Endothelial cell (in vitro differentiated cells): ENCODE results near the gene POLR2E. TPM values are rescaled to one million over a fixed set of nuclear protein-coding genes. Genes with fewer than 3 reads are reported as not detected.
"Not testable (repeated sequence)": the region's sequence is repeated elsewhere in the genome, so short reads cannot be mapped to it uniquely, and the experiment has no call there.

Experiments used
- DNase-seq: peaks from one replicate; pipeline ENCODE4 v3.0.0; 2021; ENCODE audit warnings: low spot score
- H3K27ac Mint-ChIP-seq: one replicate; pipeline ENCODE4 v1.8.0; 2021; ENCODE audit warnings: mixed read lengths, inconsistent platforms; ENCODE audit not compliant: unreplicated experiment
- H3K27me3 Mint-ChIP-seq: one replicate; pipeline ENCODE4 v1.8.0; 2021; ENCODE audit warnings: mild to moderate bottlenecking, moderate library complexity, mixed read lengths, inconsistent platforms; ENCODE audit not compliant: unreplicated experiment
- H3K36me3 Mint-ChIP-seq: one replicate; pipeline ENCODE4 v1.8.0; 2021; ENCODE audit warnings: mild to moderate bottlenecking, low read depth, mixed read lengths, inconsistent platforms; ENCODE audit not compliant: unreplicated experiment
- H3K4me1 Mint-ChIP-seq: one replicate; pipeline ENCODE4 v1.8.0; 2021; ENCODE audit warnings: mild to moderate bottlenecking, mixed read lengths, inconsistent platforms; ENCODE audit not compliant: unreplicated experiment
- H3K4me3 Mint-ChIP-seq: one replicate; pipeline ENCODE4 v1.8.0; 2021; ENCODE audit warnings: mild to moderate bottlenecking, mixed read lengths, inconsistent platforms; ENCODE audit not compliant: unreplicated experiment
- H3K9me3 Mint-ChIP-seq: one replicate; pipeline ENCODE4 v1.8.0; 2021; ENCODE audit warnings: mixed read lengths, inconsistent platforms; ENCODE audit not compliant: unreplicated experiment
- CTCF ChIP-seq: fragments of 200-600 bp; sonication (generic); IDR thresholded peaks from one replicate; pipeline ENCODE4 v1.5.0; 2021; ENCODE audit warnings: antibody characterized with exemption; ENCODE audit not compliant: unreplicated experiment
- total RNA-seq: library from RNA; stranded (reverse); fragmentation: NEBNext Ultra II Directional; extraction: Animal tissue kit (Norgen Biotek cat#: 25700); gene quantifications from one replicate; pipeline ENCODE4 v1.2.1, GENCODE V29; 2021; ENCODE audit not compliant: unreplicated experiment

The POLR2E gene
- total RNA-seq, 1 donor from 2014 or later: 166 TPM

GRCh38 chr19:1132552-1133383, 37.6 kb upstream of the POLR2E start:
- no peak for TF ChIP-seq CTCF
- peaks cover 6% of the 10 kb centered on the region for H3K4me1 Mint-ChIP-seq
- peaks cover 4% of the 10 kb centered on the region for H3K27me3 Mint-ChIP-seq
- H3K27ac Mint-ChIP-seq: no peak overlapping the region
- H3K4me3 Mint-ChIP-seq: no peak overlapping the region
- H3K36me3 Mint-ChIP-seq: no peaks in the 10 kb centered on the region
- H3K9me3 Mint-ChIP-seq: no peaks in the 10 kb centered on the region
- DNase-seq: no peak

GRCh38 chr19:1131718-1132551, 36.8 kb upstream of the POLR2E start:
- peaks cover 4% of the 10 kb centered on the region for H3K27me3 Mint-ChIP-seq
- peak overlapping the region; percentile 52 for H3K27ac Mint-ChIP-seq
- no peaks in the 10 kb centered on the region for H3K36me3 Mint-ChIP-seq
- DNase-seq: peak; percentile 72
- H3K9me3 Mint-ChIP-seq: no peaks in the 10 kb centered on the region
- TF ChIP-seq CTCF: no peak
- H3K4me3 Mint-ChIP-seq: no peak overlapping the region
- H3K4me1 Mint-ChIP-seq: peaks cover 6% of the 10 kb centered on the region

GRCh38 chr19:1130771-1131717, 35.9 kb upstream of the POLR2E start:
- no peak for TF ChIP-seq CTCF
- H3K4me3 Mint-ChIP-seq: no peak overlapping the region
- peak overlapping the region; percentile 24 for H3K27ac Mint-ChIP-seq
- H3K27me3 Mint-ChIP-seq: peaks cover 4% of the 10 kb centered on the region
- DNase-seq: no peak
- peaks cover 6% of the 10 kb centered on the region for H3K4me1 Mint-ChIP-seq
- H3K9me3 Mint-ChIP-seq: no peaks in the 10 kb centered on the region
- H3K36me3 Mint-ChIP-seq: no peaks in the 10 kb centered on the region

DNA sequence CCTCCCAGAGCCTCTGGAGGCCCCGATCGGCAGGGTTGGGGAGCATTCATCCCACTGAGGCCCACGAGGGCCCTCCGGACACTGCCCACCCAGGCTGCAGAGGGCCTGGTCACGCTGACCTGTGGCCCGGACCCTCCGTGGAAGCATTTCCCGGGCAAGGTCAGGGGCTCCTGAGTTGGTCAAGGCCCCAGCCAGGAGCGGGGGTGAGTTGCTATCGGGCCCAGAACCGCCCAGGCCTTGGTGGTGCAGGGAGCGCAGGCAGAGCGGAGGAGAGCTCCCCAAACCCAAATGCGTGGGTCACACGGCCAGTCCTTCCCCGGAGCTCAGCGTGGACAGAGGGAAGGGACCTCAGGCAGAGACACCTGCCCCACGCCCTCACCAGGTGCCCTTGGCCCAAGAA, 34.4 kb upstream of the POLR2E start:
- TF ChIP-seq CTCF: no peak
- Mint-ChIP-seq H3K4me1 (peaks cover 6% of the 10 kb centered on the region), H3K9me3 (no peaks in the 10 kb centered on the region), H3K36me3 (no peaks in the 10 kb centered on the region), H3K27me3 (peaks cover 13% of the 10 kb centered on the region), H3K4me3 (no peak overlapping the region), H3K27ac (no peak overlapping the region)
- DNase-seq: no peak

DNA sequence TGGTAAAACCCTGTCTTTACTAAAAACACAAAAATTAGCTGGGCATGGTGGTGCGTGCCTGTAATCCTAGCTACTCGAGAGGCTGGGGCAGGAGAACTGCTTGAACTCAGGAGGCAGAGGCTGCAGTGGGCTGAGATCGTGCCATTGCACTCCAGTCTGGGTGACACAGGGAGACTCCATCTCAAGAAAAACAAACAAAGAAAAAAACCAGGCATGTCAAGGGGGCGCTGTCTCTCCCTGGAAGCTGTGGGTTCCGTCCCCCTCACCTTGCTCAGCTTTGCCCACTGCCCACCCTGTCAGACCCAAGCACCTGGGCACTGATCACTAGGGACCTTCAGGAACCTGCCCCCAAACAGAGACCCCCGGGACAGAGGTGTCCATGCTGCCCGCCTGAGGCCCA, 33.9 kb upstream of the POLR2E start:
- H3K4me1 Mint-ChIP-seq, H3K9me3 Mint-ChIP-seq, H3K36me3 Mint-ChIP-seq, H3K27ac Mint-ChIP-seq, H3K4me3 Mint-ChIP-seq, DNase-seq: not testable (repeated sequence)
- H3K27me3 Mint-ChIP-seq: peaks cover 10% of the 10 kb centered on the region
